Esophagus squamous epithelium (tissue), 5 donors: ENCODE results near the gene KRTAP10-4. TPM values are rescaled to one million over a fixed set of nuclear protein-coding genes. Genes with fewer than 3 reads are reported as not detected.

Experiments used
- DNase-seq: peaks from one replicate; lab custom pipeline; 2025; lab: John Stamatoyannopoulos, UW
- H3K27ac ChIP-seq, 4 donors: fragments of 200-600 bp; sonication (generic); one replicate each; pipeline ENCODE4 v1.5.1; 2016 to 2019; ENCODE audit warnings: mild to moderate bottlenecking in 1 of 4
- H3K27me3 ChIP-seq, 4 donors: fragments of 200-600 bp; sonication (generic); 1 replicate in 3 of 4; 2 replicates in 1 of 4; pipeline versions ENCODE4 v1.5.1 to v1.6.0; 2017 to 2021; ENCODE audit warnings: antibody characterized with exemption in 1 of 4
- H3K36me3 ChIP-seq, 3 donors: fragments of 200-600 bp; sonication (generic); one replicate each; pipeline ENCODE4 v1.5.1; 2016 to 2019
- H3K4me1 ChIP-seq, 3 donors: fragments of 200-600 bp; sonication (generic); one replicate each; pipeline ENCODE4 v1.5.1; 2017 to 2019
- H3K4me3 ChIP-seq, 4 donors: fragments of 200-600 bp; sonication (generic); 1 replicate in 3 of 4; 2 replicates in 1 of 4; pipeline ENCODE4 v1.5.1; 2016 to 2019; ENCODE audit warnings: mild to moderate bottlenecking in 2 of 4, moderate library complexity in 1 of 4
- H3K9me3 ChIP-seq, 3 donors: fragments of 200-600 bp; sonication (generic); one replicate each; pipeline ENCODE4 v1.5.1; 2016 to 2019
- POLR2A ChIP-seq, 4 donors: fragments of 450-650 bp; IDR thresholded peaks; one replicate each; pipeline ENCODE4 v1.6.1; 2017; ENCODE audit warnings: antibody characterized with exemption in 4 of 4, mild to moderate bottlenecking in 4 of 4, moderate library complexity in 3 of 4
- WGBS, 2 donors: methylation state at CpG; one replicate each; pipeline ENCODE4 v1.1.5; 2018; 5-methylcytosine and 5-hydroxymethylcytosine counted together
- intact Hi-C: fragments of 100-400 bp; cut with DNase I; formaldehyde crosslinking; loops from one replicate; pipeline ENCODE4 v1.15.0; 2022
- total RNA-seq, 4 donors: library from RNA; depleted of rRNA; stranded (reverse); fragments of >200 nt; gene quantifications; one replicate each; pipeline ENCODE4 v1.1.0, GENCODE V29; 2016
- TF ChIP-seq, protein P1 (sequence below), 6 experiments: fragments of 450-650 bp in 4 of 6; fragments of 200-600 bp in 2 of 6; sonication (generic) in 2 of 6; IDR thresholded peaks; one replicate each; pipeline ENCODE4 v1.5.1; 2016 to 2019; ENCODE audit warnings: antibody characterized with exemption in 6 of 6, mild to moderate bottlenecking in 4 of 6, moderate library complexity in 4 of 6
- donor health status: DM: yes; HTN: yes; CAD: no.

The KRTAP10-4 gene
- total RNA-seq, 4 donors from 2014 or later: not detected

- intact Hi-C loops: no loop called here
- H3K27me3 ChIP-seq: peaks cover 0 to 40% (median 0%) of the 10 kb centered on the region in 4 donors
- 90 to 95% methylated on average over 32 to 33 of the region's 40 CpGs for WGBS, 2 donors
- no peak for DNase-seq
- H3K4me1 ChIP-seq: peaks cover 0 to 14% (median 0%) of the 10 kb centered on the region in 3 donors
- no peak overlapping the region for H3K4me3 ChIP-seq
- H3K9me3 ChIP-seq: peaks cover 0 to 9% (median 8%) of the 10 kb centered on the region in 3 donors
- H3K36me3 ChIP-seq: no peaks in the 10 kb centered on the region
- TF ChIP-seq POLR2A (IDR thresholded peaks at IDR 0.05): no peak
- TF ChIP-seq, protein P1, sequence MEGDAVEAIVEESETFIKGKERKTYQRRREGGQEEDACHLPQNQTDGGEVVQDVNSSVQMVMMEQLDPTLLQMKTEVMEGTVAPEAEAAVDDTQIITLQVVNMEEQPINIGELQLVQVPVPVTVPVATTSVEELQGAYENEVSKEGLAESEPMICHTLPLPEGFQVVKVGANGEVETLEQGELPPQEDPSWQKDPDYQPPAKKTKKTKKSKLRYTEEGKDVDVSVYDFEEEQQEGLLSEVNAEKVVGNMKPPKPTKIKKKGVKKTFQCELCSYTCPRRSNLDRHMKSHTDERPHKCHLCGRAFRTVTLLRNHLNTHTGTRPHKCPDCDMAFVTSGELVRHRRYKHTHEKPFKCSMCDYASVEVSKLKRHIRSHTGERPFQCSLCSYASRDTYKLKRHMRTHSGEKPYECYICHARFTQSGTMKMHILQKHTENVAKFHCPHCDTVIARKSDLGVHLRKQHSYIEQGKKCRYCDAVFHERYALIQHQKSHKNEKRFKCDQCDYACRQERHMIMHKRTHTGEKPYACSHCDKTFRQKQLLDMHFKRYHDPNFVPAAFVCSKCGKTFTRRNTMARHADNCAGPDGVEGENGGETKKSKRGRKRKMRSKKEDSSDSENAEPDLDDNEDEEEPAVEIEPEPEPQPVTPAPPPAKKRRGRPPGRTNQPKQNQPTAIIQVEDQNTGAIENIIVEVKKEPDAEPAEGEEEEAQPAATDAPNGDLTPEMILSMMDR (IDR thresholded peaks at IDR 0.05): no peak
- H3K27ac ChIP-seq: no peak overlapping the region
Observed at GRCh38 chr21:44571844-44572782, 1.4 kb upstream of the KRTAP10-4 start.

- Histone ChIP-seq H3K4me1 (peaks cover 0 to 14% (median 0%) of the 10 kb centered on the region in 3 donors), H3K27ac (no peak overlapping the region), H3K27me3 (peaks cover 0 to 43% (median 0%) of the 10 kb centered on the region in 4 donors), H3K9me3 (peaks cover 0 to 14% (median 14%) of the 10 kb centered on the region in 3 donors), H3K36me3 (no peaks in the 10 kb centered on the region), H3K4me3 (no peak overlapping the region)
- no peak for DNase-seq
- TF ChIP-seq POLR2A (IDR thresholded peaks at IDR 0.05): no peak
- 70% methylated on average over 4 to 6 of the region's 15 CpGs for WGBS, 2 donors
- intact Hi-C loops: no loop called here
Observed at GRCh38 chr21:44572959-44573583, 458 bp upstream of the KRTAP10-4 start.

DNA sequence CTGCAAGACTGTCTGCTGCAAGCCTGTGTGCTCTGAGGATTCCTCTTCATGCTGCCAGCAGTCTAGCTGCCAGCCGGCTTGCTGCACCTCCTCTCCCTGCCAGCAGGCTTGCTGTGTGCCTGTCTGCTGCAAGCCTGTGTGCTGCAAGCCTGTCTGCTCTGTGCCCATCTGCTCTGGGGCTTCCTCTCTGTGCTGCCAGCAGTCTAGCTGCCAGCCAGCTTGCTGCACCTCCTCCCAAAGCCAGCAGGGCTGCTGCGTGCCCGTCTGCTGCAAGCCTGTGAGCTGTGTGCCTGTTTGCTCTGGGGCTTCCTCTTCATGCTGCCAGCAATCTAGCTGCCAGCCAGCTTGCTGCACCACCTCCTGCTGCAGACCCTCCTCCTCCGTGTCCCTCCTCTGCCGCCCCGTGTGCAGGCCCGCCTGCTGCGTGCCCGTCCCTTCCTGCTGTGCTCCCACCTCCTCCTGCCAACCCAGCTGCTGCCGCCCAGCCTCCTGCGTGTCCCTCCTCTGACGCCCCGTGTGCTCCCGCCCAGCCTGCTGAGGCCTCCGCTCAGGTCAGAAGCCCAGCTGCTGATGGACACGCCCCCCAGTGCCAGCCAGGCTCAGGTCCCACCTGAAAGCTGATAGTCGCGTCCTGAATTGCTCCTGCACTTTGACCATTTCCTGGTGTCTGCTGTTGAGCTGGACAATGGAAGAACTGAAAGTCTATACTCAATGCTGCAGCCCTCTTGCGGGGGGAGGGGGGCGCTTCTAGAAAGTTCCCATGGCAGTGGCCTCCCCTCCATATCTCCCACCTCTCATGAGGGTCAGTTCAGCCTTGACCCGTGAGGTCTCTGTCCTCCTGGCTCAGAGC lies 1.2 kb downstream of the KRTAP10-4 start:
- Histone ChIP-seq H3K9me3 (peaks cover 0 to 14% (median 14%) of the 10 kb centered on the region in 3 donors), H3K36me3 (no peaks in the 10 kb centered on the region), H3K27me3 (peaks cover 0 to 44% (median 0%) of the 10 kb centered on the region in 4 donors), H3K4me1 (peaks cover 0 to 14% (median 0%) of the 10 kb centered on the region in 3 donors), H3K4me3 (no peak overlapping the region), H3K27ac (no peak overlapping the region)
- 12 to 31% methylated on average over 9 to 19 of the region's 21 CpGs for WGBS, 2 donors
- DNase-seq: no peak
- TF ChIP-seq, protein P1 (IDR thresholded peaks at IDR 0.05): peak in 1 of 6 experiments; percentile 37
- TF ChIP-seq POLR2A (IDR thresholded peaks at IDR 0.05): no peak
- intact Hi-C loops: no loop called here

DNA sequence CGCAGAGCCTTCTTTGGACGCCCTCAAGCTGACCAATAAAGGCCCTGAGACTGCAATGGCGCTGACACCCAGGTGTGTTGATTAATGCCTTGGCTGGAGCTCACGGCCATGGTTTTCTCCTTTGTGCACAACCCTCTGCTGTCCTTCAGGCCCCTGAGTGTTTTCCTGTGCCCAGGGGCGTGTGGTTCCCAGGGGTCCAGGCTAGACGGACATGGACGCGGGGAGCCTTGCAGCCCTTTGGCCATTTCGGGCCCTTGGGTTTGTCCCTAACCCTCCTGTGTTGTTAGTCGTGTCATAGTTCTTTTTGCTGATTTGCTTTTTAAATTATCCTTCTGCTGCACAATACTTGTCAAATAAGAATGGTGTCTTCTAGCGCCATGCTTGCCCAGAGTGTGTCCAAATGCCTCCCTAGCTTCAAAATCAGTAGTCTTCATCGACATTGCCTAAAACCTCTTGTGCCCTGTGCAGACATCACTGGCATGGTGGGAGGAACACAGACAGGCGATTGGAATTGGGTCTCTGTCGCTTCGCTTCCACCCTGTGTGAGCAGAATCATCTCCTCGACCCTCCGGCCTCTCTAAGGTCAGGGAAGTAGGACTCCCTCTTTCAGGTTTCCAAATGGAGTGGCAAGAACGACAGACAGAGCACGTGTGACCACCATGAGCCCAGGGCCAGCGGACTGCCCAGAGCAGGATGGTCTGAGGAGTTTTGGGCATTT lies 1.9 kb downstream of the KRTAP10-4 start:
- Histone ChIP-seq H3K4me1 (peaks cover 0 to 14% (median 0%) of the 10 kb centered on the region in 3 donors), H3K9me3 (peaks cover 0 to 14% (median 14%) of the 10 kb centered on the region in 3 donors), H3K27me3 (peaks cover 0 to 43% (median 0%) of the 10 kb centered on the region in 4 donors), H3K4me3 (no peak overlapping the region), H3K36me3 (no peaks in the 10 kb centered on the region), H3K27ac (no peak overlapping the region)
- no peak for DNase-seq
- TF ChIP-seq POLR2A (IDR thresholded peaks at IDR 0.05): no peak
- intact Hi-C loops: no loop called here
- WGBS, 2 donors: 88 to 89% methylated on average over 16 to 18 of the region's 20 CpGs

GRCh38 chr21:44576025-44576420 lies 2.5 kb downstream of the KRTAP10-4 start:
- Histone ChIP-seq H3K36me3 (no peaks in the 10 kb centered on the region), H3K27ac (no peak overlapping the region), H3K9me3 (peaks cover 0 to 18% (median 15%) of the 10 kb centered on the region in 3 donors), H3K4me3 (no peak overlapping the region), H3K4me1 (peaks cover 0 to 14% (median 0%) of the 10 kb centered on the region in 3 donors), H3K27me3 (peaks cover 0 to 43% (median 0%) of the 10 kb centered on the region in 4 donors)
- no peak for TF ChIP-seq POLR2A (IDR thresholded peaks at IDR 0.05)
- TF ChIP-seq, protein P1 (IDR thresholded peaks at IDR 0.05): no peak
- intact Hi-C loops: no loop called here
- DNase-seq: no peak
- WGBS, 2 donors: 88 to 93% methylated on average over 6 to 10 of the region's 10 CpGs
